Measurements from ENCODE around the gene C22orf31. TPM values are rescaled to one million over a fixed set of nuclear protein-coding genes. Genes with fewer than 3 reads are reported as not detected.

C22orf31 gene
- total RNA-seq, 2 donors from 2014 or later = 0.32 TPM; not detected in 1

DNA sequence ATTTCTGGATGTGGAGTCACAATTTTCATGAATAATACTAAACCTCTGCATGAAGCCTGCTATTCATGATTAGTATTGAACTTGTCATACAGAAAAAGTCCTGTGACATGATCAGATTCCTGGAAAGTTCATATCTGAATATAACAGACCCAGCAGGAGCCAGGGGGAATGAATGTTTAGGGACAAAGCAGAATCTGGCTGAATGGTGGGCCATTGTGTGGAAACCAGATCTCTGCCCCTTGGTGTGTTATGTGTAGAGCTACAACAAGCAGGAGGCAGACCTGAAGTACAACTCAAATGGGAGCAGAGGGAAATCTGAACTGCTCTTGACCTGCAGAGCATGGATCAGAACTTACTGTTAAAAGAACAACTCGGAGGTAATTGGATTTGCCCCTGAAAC, 41.5 kb upstream of the C22orf31 start:
- no peak overlapping the region for H3K4me3 ChIP-seq
- intact Hi-C loops (cut with DNase I) = no loop called here
- no peaks in the 10 kb centered on the region for H3K27me3 ChIP-seq
- H3K36me3 ChIP-seq = no peaks in the 10 kb centered on the region
- H3K9me3 ChIP-seq = no peaks in the 10 kb centered on the region
- H3K27ac ChIP-seq = no peak overlapping the region
- no peak overlapping the region for H3K9ac ChIP-seq (ENCODE audit: low read depth in 2 of 2, low read length in 2 of 2)
- DNase-seq = no peak
- TF ChIP-seq, protein P1, sequence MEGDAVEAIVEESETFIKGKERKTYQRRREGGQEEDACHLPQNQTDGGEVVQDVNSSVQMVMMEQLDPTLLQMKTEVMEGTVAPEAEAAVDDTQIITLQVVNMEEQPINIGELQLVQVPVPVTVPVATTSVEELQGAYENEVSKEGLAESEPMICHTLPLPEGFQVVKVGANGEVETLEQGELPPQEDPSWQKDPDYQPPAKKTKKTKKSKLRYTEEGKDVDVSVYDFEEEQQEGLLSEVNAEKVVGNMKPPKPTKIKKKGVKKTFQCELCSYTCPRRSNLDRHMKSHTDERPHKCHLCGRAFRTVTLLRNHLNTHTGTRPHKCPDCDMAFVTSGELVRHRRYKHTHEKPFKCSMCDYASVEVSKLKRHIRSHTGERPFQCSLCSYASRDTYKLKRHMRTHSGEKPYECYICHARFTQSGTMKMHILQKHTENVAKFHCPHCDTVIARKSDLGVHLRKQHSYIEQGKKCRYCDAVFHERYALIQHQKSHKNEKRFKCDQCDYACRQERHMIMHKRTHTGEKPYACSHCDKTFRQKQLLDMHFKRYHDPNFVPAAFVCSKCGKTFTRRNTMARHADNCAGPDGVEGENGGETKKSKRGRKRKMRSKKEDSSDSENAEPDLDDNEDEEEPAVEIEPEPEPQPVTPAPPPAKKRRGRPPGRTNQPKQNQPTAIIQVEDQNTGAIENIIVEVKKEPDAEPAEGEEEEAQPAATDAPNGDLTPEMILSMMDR (IDR thresholded peaks at IDR 0.05) = no peak
- no peaks in the 10 kb centered on the region for H3K4me1 ChIP-seq

DNA sequence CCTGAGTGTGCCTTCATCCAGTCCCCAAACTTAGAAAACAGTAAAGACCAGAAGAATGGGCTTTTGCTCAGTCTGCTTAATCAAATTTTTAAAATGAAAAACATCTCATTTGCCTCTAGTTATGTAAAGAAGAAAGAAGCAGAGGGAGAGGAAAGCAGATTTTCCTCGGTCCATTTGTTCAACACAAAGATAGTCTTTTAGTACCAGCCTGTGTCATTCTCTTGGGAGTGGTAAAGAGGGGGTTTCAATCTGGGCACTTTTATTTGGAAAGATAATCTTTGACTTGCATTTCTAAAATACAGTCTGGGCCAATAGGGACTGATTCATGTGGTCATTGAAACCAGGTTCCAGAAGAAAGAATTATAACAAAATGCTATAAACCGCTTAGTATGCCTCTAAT, 40.7 kb upstream of the C22orf31 start:
- Histone ChIP-seq H3K36me3 (no peaks in the 10 kb centered on the region), H3K9ac (ENCODE audit: low read depth in 2 of 2, low read length in 2 of 2) (no peak overlapping the region), H3K9me3 (no peaks in the 10 kb centered on the region), H3K4me1 (no peaks in the 10 kb centered on the region), H3K4me3 (no peak overlapping the region), H3K27ac (no peak overlapping the region), H3K27me3 (no peaks in the 10 kb centered on the region)
- no peak for DNase-seq
- TF ChIP-seq, protein P1 (IDR thresholded peaks at IDR 0.05) = no peak
- intact Hi-C loops (cut with DNase I) = no loop called here

DNA sequence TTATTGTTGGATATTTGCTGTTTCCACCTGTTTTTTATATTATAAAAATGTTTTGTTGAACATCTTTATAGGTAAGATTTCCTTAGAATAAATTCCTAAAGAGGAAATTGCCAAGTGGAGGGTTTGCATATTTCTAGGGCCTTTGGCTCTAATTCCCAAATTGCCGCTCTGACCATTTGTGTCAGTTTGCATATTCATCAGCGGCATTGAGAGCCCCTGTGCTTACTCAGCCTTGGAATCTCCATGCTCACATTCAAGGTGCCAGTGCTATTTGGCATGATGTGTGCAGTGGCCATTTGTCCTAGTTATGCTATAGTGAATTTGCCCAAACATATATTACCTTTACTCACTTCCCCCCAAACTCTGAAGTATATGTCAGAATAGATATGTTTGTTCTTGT, 36.7 kb upstream of the C22orf31 start:
- Histone ChIP-seq H3K36me3 (no peaks in the 10 kb centered on the region), H3K4me3 (no peak overlapping the region), H3K4me1 (no peaks in the 10 kb centered on the region), H3K9ac (ENCODE audit: low read depth in 2 of 2, low read length in 2 of 2) (no peak overlapping the region), H3K27ac (no peak overlapping the region), H3K27me3 (no peaks in the 10 kb centered on the region), H3K9me3 (no peaks in the 10 kb centered on the region)
- DNase-seq = no peak
- intact Hi-C loops (cut with DNase I) = no loop called here
- TF ChIP-seq, protein P1 (IDR thresholded peaks at IDR 0.05) = no peak

DNA sequence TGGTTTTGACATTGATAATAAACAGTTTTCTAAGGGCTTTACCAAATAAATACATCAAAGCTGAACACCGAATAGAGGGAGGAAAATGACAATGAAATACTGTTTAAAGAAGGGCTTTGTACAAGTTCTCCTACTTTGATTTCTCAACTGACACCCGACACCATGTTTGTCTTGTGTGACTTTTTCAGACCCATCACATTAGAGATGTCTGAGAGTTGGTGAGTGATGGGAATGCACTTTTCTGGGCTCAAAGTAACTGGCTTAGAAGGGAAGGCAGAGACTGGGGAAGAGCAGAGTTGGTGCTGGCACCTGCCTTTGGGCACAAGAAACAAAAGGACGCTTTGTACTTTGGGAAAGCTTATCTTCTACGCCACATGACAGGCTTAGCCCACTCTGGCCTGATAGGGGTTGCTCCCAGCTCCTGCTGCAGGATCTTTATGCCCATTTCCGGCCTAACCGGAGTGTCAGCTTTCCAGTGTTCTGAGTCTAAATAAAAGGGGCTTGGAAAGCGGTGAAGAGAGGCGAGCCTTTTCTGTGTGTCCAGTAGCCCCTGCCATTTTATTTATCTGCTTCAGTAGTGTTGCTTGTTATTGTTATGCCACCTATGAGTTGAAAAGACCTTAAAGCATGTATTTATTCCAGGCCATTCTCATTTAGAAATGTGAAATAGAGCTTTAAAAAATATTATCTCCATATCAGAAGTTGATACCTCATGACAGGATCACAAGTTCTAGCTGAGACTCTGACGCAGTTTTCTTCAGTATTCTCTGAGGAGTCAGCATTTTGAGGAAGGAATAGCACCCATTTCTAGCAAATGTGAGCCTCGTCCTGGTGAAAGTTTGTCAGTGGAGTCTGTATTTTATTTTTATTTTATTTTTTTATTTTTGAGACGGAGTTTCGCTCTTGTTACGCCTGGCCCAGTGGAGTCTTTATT, 35.4 kb upstream of the C22orf31 start:
- Histone ChIP-seq H3K36me3 (no peaks in the 10 kb centered on the region), H3K9ac (ENCODE audit: low read depth in 2 of 2, low read length in 2 of 2) (no peak overlapping the region), H3K27ac (no peak overlapping the region), H3K4me1 (no peaks in the 10 kb centered on the region), H3K4me3 (no peak overlapping the region), H3K9me3 (no peaks in the 10 kb centered on the region), H3K27me3 (no peaks in the 10 kb centered on the region)
- TF ChIP-seq, protein P1 (IDR thresholded peaks at IDR 0.05) = no peak
- intact Hi-C loops (cut with DNase I) = no loop called here
- DNase-seq = peak; percentile 41

DNA sequence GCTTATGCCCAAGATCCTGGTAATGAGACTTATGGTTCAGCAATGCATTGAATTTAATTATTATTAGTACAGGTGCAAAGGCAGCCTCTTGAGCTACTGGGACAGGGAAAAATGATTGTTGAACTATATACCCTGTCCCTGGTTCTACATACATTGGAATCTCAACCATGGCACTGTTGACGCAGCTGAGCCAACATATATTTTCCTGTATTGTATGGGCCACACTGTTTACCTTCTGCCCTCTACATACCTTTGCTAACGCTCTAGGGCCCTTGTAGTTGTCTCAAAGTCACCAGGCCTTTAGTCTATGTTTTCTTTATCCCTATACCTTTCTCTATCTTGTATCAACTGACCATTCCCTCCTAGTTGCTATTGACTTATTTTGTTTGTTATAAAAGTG, 33.8 kb upstream of the C22orf31 start:
- Histone ChIP-seq H3K9me3 (no peaks in the 10 kb centered on the region), H3K36me3 (no peaks in the 10 kb centered on the region), H3K4me1 (no peaks in the 10 kb centered on the region), H3K4me3 (no peak overlapping the region), H3K9ac (ENCODE audit: low read depth in 2 of 2, low read length in 2 of 2) (no peak overlapping the region), H3K27ac (no peak overlapping the region), H3K27me3 (no peaks in the 10 kb centered on the region)
- TF ChIP-seq, protein P1 (IDR thresholded peaks at IDR 0.05) = no peak
- no peak for DNase-seq
- intact Hi-C loops (cut with DNase I) = no loop called here

All from colonic mucosa (tissue), 4 donors.